Measurements from ENCODE around the gene LEFTY2.

- TF ChIP-seq, protein P1, sequence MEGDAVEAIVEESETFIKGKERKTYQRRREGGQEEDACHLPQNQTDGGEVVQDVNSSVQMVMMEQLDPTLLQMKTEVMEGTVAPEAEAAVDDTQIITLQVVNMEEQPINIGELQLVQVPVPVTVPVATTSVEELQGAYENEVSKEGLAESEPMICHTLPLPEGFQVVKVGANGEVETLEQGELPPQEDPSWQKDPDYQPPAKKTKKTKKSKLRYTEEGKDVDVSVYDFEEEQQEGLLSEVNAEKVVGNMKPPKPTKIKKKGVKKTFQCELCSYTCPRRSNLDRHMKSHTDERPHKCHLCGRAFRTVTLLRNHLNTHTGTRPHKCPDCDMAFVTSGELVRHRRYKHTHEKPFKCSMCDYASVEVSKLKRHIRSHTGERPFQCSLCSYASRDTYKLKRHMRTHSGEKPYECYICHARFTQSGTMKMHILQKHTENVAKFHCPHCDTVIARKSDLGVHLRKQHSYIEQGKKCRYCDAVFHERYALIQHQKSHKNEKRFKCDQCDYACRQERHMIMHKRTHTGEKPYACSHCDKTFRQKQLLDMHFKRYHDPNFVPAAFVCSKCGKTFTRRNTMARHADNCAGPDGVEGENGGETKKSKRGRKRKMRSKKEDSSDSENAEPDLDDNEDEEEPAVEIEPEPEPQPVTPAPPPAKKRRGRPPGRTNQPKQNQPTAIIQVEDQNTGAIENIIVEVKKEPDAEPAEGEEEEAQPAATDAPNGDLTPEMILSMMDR (IDR thresholded peaks at IDR 0.05; ENCODE audit: insufficient read depth, low read length, poor library complexity, severe bottlenecking) = no peak
- no peak for TF ChIP-seq EZH2phosphoT487 (conservative IDR thresholded peaks at IDR 0.05; ENCODE audit: low read length)
These were observed 22.7 kb downstream of the LEFTY2 start for GRCh38 chr1:225918280-225918679.

Data from SU-DHL-6 (cell line).